ENCODE results near the gene LASP1. TPM values are rescaled to one million over a fixed set of nuclear protein-coding genes. Genes with fewer than 3 reads are reported as not detected.
A peak's percentile ranks its signal among the peaks of the same experiment; 100 is the strongest.

The LASP1 gene
- polyA plus RNA-seq, 1 of the 3 experiments (the other 2 are of a cell fraction): 102 TPM

DNA sequence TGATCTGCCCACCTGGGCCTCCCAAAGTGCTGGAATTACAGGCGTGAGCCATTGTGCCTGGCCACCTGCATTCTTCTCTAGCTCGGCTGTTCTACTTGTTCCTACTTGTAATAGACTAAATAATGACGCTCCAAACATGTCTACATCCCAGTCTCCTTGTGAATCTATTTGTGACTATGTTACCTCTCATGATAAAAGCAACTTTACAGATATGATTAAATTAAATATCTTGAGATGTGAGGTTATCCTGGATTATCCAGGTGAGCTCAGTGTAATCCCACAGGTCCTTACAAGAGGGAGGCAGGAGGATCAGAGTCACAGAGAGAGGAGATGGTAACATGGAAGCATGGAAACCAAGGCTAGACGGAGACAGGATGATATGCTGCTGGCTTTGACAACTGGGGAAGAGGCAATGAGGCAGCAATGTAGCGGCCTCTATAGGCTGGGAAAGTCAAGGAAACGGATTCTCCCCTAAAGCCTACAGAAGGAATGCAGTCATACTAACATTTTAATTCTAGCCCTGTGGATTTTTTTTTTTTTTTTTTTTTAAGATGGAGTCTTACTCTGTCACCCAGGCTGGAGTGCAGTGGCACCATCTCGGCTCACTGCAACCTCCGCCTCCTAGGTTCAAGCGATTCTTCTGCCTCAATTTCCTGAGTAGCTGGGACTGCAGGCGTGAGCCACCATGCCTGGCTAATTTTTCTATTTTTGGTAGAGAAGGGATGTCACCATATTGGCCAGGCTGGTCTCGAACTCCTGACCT is 5.0 kb upstream of the LASP1 start:
- Histone ChIP-seq H2AFZ (ENCODE audit: low read depth) (no peak overlapping the region), H3K4me1 (ENCODE audit: control insufficient read depth in 1 of 2, insufficient read depth in 2 of 2, low read depth in 1 of 2, low read length in 1 of 2) (peaks cover 0 to 4% of the 10 kb centered on the region in 2 experiments; a peak in 1 of 4 replicates), H3K9me3 (no peaks in the 10 kb centered on the region), H3K36me3 (replicated peaks in 1 of 2; ENCODE audit: control insufficient read depth in 1 of 2, insufficient read depth in 2 of 2, low read length in 1 of 2) (no peaks in the 10 kb centered on the region), H3K79me2 (ENCODE audit: insufficient read depth) (no peaks in the 10 kb centered on the region), H3K4me2 (no peak overlapping the region), H3K27me3 (ENCODE audit: insufficient read depth) (no peaks in the 10 kb centered on the region), H4K20me1 (ENCODE audit: insufficient read depth) (no peaks in the 10 kb centered on the region), H3K9me2 (no peaks in the 10 kb centered on the region), H3K4me3 (ENCODE audit: low read depth in 2 of 2, low read length in 1 of 2) (no peak overlapping the region), H3F3A (replicated peaks; ENCODE audit: insufficient read depth) (peaks cover 43% of the 10 kb centered on the region), H3K9ac (no peak overlapping the region), H3K27ac (ENCODE audit: low read depth in 2 of 2, low read length in 1 of 2) (no peak overlapping the region; a peak in 1 of 4 replicates)
- CTCF ChIA-PET: interaction anchor here (1.2 kb wide), 1 partner anchor 300 kb away, joined by 3 read pairs; no protein-coding TSS in a partner anchor
- whole genome bisulfite sequencing (ENCODE audit: low lambda C conversion rate): 75% methylated on average over 11 of the region's 11 CpGs
- POLR2A ChIA-PET: no interaction called here
- DNase-seq: no peak
- TF ChIP-seq RAD21 (IDR thresholded peaks at IDR 0.05; ENCODE audit: low read length) (peak; percentile 36), GATA2 (CRISPR knock-in tag; IDR thresholded peaks at IDR 0.05) (no peak), JUND (IDR thresholded peaks at IDR 0.05) (no peak), RCOR1 (IDR thresholded peaks at IDR 0.05; ENCODE audit: low read length) (no peak), GABPA (IDR thresholded peaks at IDR 0.05; ENCODE audit: low read depth) (no peak), SMC3 (IDR thresholded peaks at IDR 0.05; ENCODE audit: low read depth, low read length) (no peak)
- TF ChIP-seq, protein P1, sequence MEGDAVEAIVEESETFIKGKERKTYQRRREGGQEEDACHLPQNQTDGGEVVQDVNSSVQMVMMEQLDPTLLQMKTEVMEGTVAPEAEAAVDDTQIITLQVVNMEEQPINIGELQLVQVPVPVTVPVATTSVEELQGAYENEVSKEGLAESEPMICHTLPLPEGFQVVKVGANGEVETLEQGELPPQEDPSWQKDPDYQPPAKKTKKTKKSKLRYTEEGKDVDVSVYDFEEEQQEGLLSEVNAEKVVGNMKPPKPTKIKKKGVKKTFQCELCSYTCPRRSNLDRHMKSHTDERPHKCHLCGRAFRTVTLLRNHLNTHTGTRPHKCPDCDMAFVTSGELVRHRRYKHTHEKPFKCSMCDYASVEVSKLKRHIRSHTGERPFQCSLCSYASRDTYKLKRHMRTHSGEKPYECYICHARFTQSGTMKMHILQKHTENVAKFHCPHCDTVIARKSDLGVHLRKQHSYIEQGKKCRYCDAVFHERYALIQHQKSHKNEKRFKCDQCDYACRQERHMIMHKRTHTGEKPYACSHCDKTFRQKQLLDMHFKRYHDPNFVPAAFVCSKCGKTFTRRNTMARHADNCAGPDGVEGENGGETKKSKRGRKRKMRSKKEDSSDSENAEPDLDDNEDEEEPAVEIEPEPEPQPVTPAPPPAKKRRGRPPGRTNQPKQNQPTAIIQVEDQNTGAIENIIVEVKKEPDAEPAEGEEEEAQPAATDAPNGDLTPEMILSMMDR (IDR thresholded peaks at IDR 0.05): peak; percentile 50

GRCh38 chr17:38867179-38867967 is 2.5 kb upstream of the LASP1 start:
- Histone ChIP-seq H3K27ac (ENCODE audit: low read depth in 2 of 2, low read length in 1 of 2) (no peak overlapping the region), H3K9me3 (no peaks in the 10 kb centered on the region), H3K4me3 (ENCODE audit: low read depth in 2 of 2, low read length in 1 of 2) (peak overlapping the region in 1 of 2 experiments; percentile 17; a peak in 1 of 4 replicates), H3K4me2 (no peak overlapping the region), H3K27me3 (ENCODE audit: insufficient read depth) (no peaks in the 10 kb centered on the region), H2AFZ (ENCODE audit: low read depth) (no peak overlapping the region), H3K9ac (no peak overlapping the region), H3K9me2 (no peaks in the 10 kb centered on the region), H3F3A (replicated peaks; ENCODE audit: insufficient read depth) (peaks cover 43% of the 10 kb centered on the region), H3K36me3 (replicated peaks in 1 of 2; ENCODE audit: control insufficient read depth in 1 of 2, insufficient read depth in 2 of 2, low read length in 1 of 2) (peaks cover 1 to 3% of the 10 kb centered on the region in 2 experiments), H3K4me1 (ENCODE audit: control insufficient read depth in 1 of 2, insufficient read depth in 2 of 2, low read depth in 1 of 2, low read length in 1 of 2) (peaks cover 6 to 16% of the 10 kb centered on the region in 2 experiments; a peak in 2 of 4 replicates), H4K20me1 (ENCODE audit: insufficient read depth) (peaks cover 12% of the 10 kb centered on the region), H3K79me2 (ENCODE audit: insufficient read depth) (peaks cover 25% of the 10 kb centered on the region)
- DNase-seq: no peak
- POLR2A ChIA-PET: interaction anchor here (2.5 kb wide), 1 partner anchor 13 kb away, joined by 9 read pairs; the partner anchor contains the start of gene RPL23
- WGBS (ENCODE audit: low lambda C conversion rate): 39% methylated on average over 31 of the region's 31 CpGs
- CTCF ChIA-PET: interaction anchor here (0.7 to 3.8 kb wide), 3 partner anchors 13 to 115 kb away, joined by 3 to 10 read pairs (median 4); partner anchors contain the start of gene LASP1NB
- TF ChIP-seq CHD2 (IDR thresholded peaks at IDR 0.05; ENCODE audit: low read length, partially characterized antibody): no peak
- TF ChIP-seq, protein P2, sequence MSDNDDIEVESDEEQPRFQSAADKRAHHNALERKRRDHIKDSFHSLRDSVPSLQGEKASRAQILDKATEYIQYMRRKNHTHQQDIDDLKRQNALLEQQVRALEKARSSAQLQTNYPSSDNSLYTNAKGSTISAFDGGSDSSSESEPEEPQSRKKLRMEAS (IDR thresholded peaks at IDR 0.05; ENCODE audit: low read depth): 0 out of 2 replicates have a peak, but pooled peaks have one; percentile 30
- TF ChIP-seq TEAD4 (IDR thresholded peaks at IDR 0.05; ENCODE audit: borderline replicate concordance, insufficient read depth): peak; percentile 84
- TF ChIP-seq RCOR1 (IDR thresholded peaks at IDR 0.05; ENCODE audit: low read length): no peak
- peak; percentile 67 for TF ChIP-seq FOSL2 (IDR thresholded peaks at IDR 0.05; ENCODE audit: borderline replicate concordance, low read depth)
- TF ChIP-seq TAF1 (IDR thresholded peaks at IDR 0.05; ENCODE audit: borderline replicate concordance, low read depth, low read length): 0 out of 2 replicates have a peak, but pooled peaks have one; percentile 21
- TF ChIP-seq, protein P1 (IDR thresholded peaks at IDR 0.05): peak; percentile 63
- no peak for TF ChIP-seq NFIC (IDR thresholded peaks at IDR 0.05; ENCODE audit: borderline replicate concordance)
- no peak for TF ChIP-seq ELF1 (IDR thresholded peaks at IDR 0.05)
- TF ChIP-seq REST (IDR thresholded peaks at IDR 0.05; ENCODE audit: low read depth, low read length): peak; percentile 64; the same call in 1 of the 2 replicates
- TF ChIP-seq MXI1 (IDR thresholded peaks at IDR 0.05; ENCODE audit: low read depth, low read length): no peak
- TF ChIP-seq FOXM1 (IDR thresholded peaks at IDR 0.05; ENCODE audit: low read depth): no peak

Data from SK-N-SH (cell line).